ENCODE measurements around the gene KRT72. TPM values are rescaled to one million over a fixed set of nuclear protein-coding genes. Genes with fewer than 3 reads are reported as not detected.

The KRT72 gene
- total and polyA plus RNA-seq, 2 donors (not counting 3 experiments of a cell fraction or from before 2014, with no cell fraction given): not detected

GRCh38 chr12:52613384-52614030 lies 12.2 kb upstream of the KRT72 start:
- H3K27me3 ChIP-seq (ENCODE audit: control insufficient read depth in 2 of 2, insufficient read depth in 2 of 2, low read length in 2 of 2): peaks cover 0 to 3% of the 10 kb centered on the region in 2 experiments
- no peak for FAIRE-seq
- dilution Hi-C loops (cut with MboI; ENCODE audit: extremely low pct_ligation_motif_present, low sequenced_read_pairs) (no loop called here), intact Hi-C loops (cut with micrococcal nuclease) (no loop called here)
- H3K36me3 ChIP-seq (ENCODE audit: control insufficient read depth in 2 of 2, extremely low read depth in 1 of 2, insufficient read depth in 2 of 2, low read length in 2 of 2): no peaks in the 10 kb centered on the region
- no peaks in the 10 kb centered on the region for H3K4me1 ChIP-seq (ENCODE audit: control insufficient read depth, extremely low read depth, insufficient read depth, low read length)
- no peak overlapping the region for H3K9ac ChIP-seq (replicated peaks; ENCODE audit: extremely low read depth, insufficient read depth, low read length)
- no peak for DNase-seq (ENCODE audit: low read depth, low spot score)
- H3K4me2 ChIP-seq (ENCODE audit: insufficient read depth, low read length): no peak overlapping the region
- no peak for TF ChIP-seq EZH2 (IDR thresholded peaks at IDR 0.05; ENCODE audit: borderline replicate concordance, low read depth, low read length, severe bottlenecking)
- TF ChIP-seq FOS (IDR thresholded peaks at IDR 0.05; ENCODE audit: borderline replicate concordance, insufficient read depth, low read length): no peak
- TF ChIP-seq MYC (IDR thresholded peaks at IDR 0.05; ENCODE audit: low read depth, low read length): no peak
- TF ChIP-seq JUN (IDR thresholded peaks at IDR 0.05; ENCODE audit: borderline replicate concordance, insufficient read depth, insufficient read length, low read depth): no peak
- H4K20me1 ChIP-seq (replicated peaks; ENCODE audit: control insufficient read depth, extremely low read depth, insufficient read depth, low read length): no peaks in the 10 kb centered on the region
- H3K4me3 ChIP-seq (replicated peaks in 1 of 3; ENCODE audit: insufficient read depth in 1 of 3, low read depth in 1 of 3, low read length in 3 of 3): no peak overlapping the region
- no peak overlapping the region for H2AFZ ChIP-seq (ENCODE audit: low read depth, low read length)
- no peaks in the 10 kb centered on the region for H3K9me1 ChIP-seq (replicated peaks; ENCODE audit: control insufficient read depth, extremely low read depth, insufficient read depth, low read length)
- no peaks in the 10 kb centered on the region for H3K9me3 ChIP-seq (replicated peaks; ENCODE audit: control insufficient read depth, insufficient read depth, low read length)
- ChIA-PET CTCF (interaction anchor here (1.2 kb wide), 1 partner anchor 266 kb away, joined by 3 read pairs; no protein-coding TSS in a partner anchor), POLR2A (no interaction called here)
- H3K79me2 ChIP-seq (ENCODE audit: control insufficient read depth, insufficient read depth, low read length): no peaks in the 10 kb centered on the region
- no TSS peak for BruUV-seq (replicated peaks)
- no peak overlapping the region for H3K27ac ChIP-seq (ENCODE audit: insufficient read depth, low read depth, low read length)

- intact Hi-C loops (cut with micrococcal nuclease) (no loop called here), dilution Hi-C loops (cut with MboI; ENCODE audit: extremely low pct_ligation_motif_present, low sequenced_read_pairs) (no loop called here)
- Histone ChIP-seq H3K9me3 (replicated peaks; ENCODE audit: control insufficient read depth, insufficient read depth, low read length) (no peaks in the 10 kb centered on the region), H4K20me1 (replicated peaks; ENCODE audit: control insufficient read depth, extremely low read depth, insufficient read depth, low read length) (no peaks in the 10 kb centered on the region), H3K4me1 (ENCODE audit: control insufficient read depth, extremely low read depth, insufficient read depth, low read length) (no peaks in the 10 kb centered on the region), H3K9ac (replicated peaks; ENCODE audit: extremely low read depth, insufficient read depth, low read length) (no peak overlapping the region), H3K27me3 (ENCODE audit: control insufficient read depth in 2 of 2, insufficient read depth in 2 of 2, low read length in 2 of 2) (peaks cover 0 to 3% of the 10 kb centered on the region in 2 experiments), H3K79me2 (ENCODE audit: control insufficient read depth, insufficient read depth, low read length) (no peaks in the 10 kb centered on the region), H3K27ac (ENCODE audit: insufficient read depth, low read depth, low read length) (no peak overlapping the region), H3K4me2 (ENCODE audit: insufficient read depth, low read length) (no peak overlapping the region), H3K36me3 (ENCODE audit: control insufficient read depth in 2 of 2, extremely low read depth in 1 of 2, insufficient read depth in 2 of 2, low read length in 2 of 2) (no peaks in the 10 kb centered on the region), H2AFZ (ENCODE audit: low read depth, low read length) (no peak overlapping the region), H3K4me3 (replicated peaks in 1 of 3; ENCODE audit: insufficient read depth in 1 of 3, low read depth in 1 of 3, low read length in 3 of 3) (no peak overlapping the region), H3K9me1 (replicated peaks; ENCODE audit: control insufficient read depth, extremely low read depth, insufficient read depth, low read length) (no peaks in the 10 kb centered on the region)
- CTCF ChIA-PET: interaction anchor here (1.1 to 1.2 kb wide), 2 partner anchors 258 to 267 kb away, joined by 3 to 4 read pairs; no protein-coding TSS in a partner anchor
- DNase-seq (ENCODE audit: low read depth, low spot score): no peak
- TF ChIP-seq, protein P1, sequence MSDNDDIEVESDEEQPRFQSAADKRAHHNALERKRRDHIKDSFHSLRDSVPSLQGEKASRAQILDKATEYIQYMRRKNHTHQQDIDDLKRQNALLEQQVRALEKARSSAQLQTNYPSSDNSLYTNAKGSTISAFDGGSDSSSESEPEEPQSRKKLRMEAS (IDR thresholded peaks at IDR 0.05; ENCODE audit: insufficient read depth, insufficient read length): no peak
- TF ChIP-seq MYC (IDR thresholded peaks at IDR 0.05; ENCODE audit: low read depth, low read length) (no peak), JUN (IDR thresholded peaks at IDR 0.05; ENCODE audit: borderline replicate concordance, insufficient read depth, insufficient read length, low read depth) (no peak), EZH2 (IDR thresholded peaks at IDR 0.05; ENCODE audit: borderline replicate concordance, low read depth, low read length, severe bottlenecking) (no peak), GATA2 (IDR thresholded peaks at IDR 0.05; ENCODE audit: insufficient read depth, insufficient read length, low read depth, low read length) (no peak), POLR2A (IDR thresholded peaks at IDR 0.05; ENCODE audit: low read depth, low read length) (no peak), POLR2AphosphoS5 (IDR thresholded peaks at IDR 0.05; ENCODE audit: insufficient read depth, low read depth, low read length) (no peak), FOS (IDR thresholded peaks at IDR 0.05; ENCODE audit: borderline replicate concordance, insufficient read depth, low read length) (no peak), CTCF (IDR thresholded peaks at IDR 0.05; ENCODE audit: extremely low read depth in 1 of 2, insufficient read depth in 1 of 2, low read depth in 1 of 2, low read length in 2 of 2) (no peak)
- POLR2A ChIA-PET: no interaction called here
- BruUV-seq (replicated peaks): no TSS peak
- FAIRE-seq: no peak
Observed at GRCh38 chr12:52612431-52613383, 11.4 kb upstream of the KRT72 start.
